NB4 (cell line): ENCODE data around the gene MINDY4.

Experiments used
- DNase-seq: peaks from one replicate; pipeline ENCODE4 v3.0.0; 2010; ENCODE audit warnings: low read depth
- H3K4me3 ChIP-seq: one replicate; pipeline ENCODE4 v1.5.1; 2011; ENCODE audit warnings: mild to moderate bottlenecking, low read depth, low read length, moderate library complexity
- CTCF ChIP-seq: IDR thresholded peaks from one replicate; pipeline ENCODE4 v1.5.1; 2012; ENCODE audit warnings: low read depth, low read length
- MYC ChIP-seq: IDR thresholded peaks from 2 replicates; pipeline ENCODE4 v1.6.1; 2011; ENCODE audit warnings: low read depth, low read length
- POLR2A ChIP-seq: IDR thresholded peaks from 2 replicates; pipeline ENCODE4 v1.6.1; 2011; ENCODE audit warnings: mild to moderate bottlenecking; ENCODE audit not compliant: insufficient read length; ENCODE audit errors: extremely low read depth
- TF ChIP-seq, protein P1 (sequence below): IDR thresholded peaks from 2 replicates; pipeline ENCODE4 v1.6.1; 2011; ENCODE audit warnings: low read depth, low read length

The MINDY4 gene

DNA sequence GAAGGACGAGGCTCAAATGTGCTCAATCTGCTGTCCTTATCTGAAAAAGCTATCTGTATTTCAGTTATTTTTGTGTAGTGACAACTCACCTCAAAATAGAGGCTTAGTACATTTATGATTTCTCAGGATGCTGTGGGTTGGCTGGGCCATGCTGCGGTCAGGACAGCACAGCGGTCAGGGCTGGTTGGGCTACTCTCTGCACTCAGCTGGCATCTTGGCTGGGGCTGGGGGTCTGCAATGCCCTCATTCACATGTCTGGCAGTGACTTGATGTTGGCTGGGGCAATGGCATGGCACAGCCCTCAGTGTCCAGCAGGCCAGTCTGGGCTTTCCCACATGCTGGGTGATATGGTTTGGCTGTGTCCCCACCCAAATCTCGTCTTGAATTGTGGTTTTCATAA lies 34.9 kb upstream of the MINDY4 start:
- TF ChIP-seq POLR2A (no peak), MYC (no peak), CTCF (no peak)
- TF ChIP-seq, protein P1, sequence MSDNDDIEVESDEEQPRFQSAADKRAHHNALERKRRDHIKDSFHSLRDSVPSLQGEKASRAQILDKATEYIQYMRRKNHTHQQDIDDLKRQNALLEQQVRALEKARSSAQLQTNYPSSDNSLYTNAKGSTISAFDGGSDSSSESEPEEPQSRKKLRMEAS, result no peak
- H3K4me3 ChIP-seq, result no peak overlapping the region
- no peak for DNase-seq

- DNase-seq, result no peak
- no peak overlapping the region for H3K4me3 ChIP-seq
- TF ChIP-seq POLR2A (no peak), CTCF (no peak), MYC (no peak)
- TF ChIP-seq, protein P1, result no peak
Observed at GRCh38 chr7:30738026-30738915, 32.9 kb upstream of the MINDY4 start.

GRCh38 chr7:30739691-30740090 lies 31.5 kb upstream of the MINDY4 start:
- no peak for TF ChIP-seq POLR2A
- TF ChIP-seq CTCF, result no peak
- TF ChIP-seq, protein P1, result no peak
- TF ChIP-seq MYC, result no peak
- no peak for DNase-seq
- no peak overlapping the region for H3K4me3 ChIP-seq

DNA sequence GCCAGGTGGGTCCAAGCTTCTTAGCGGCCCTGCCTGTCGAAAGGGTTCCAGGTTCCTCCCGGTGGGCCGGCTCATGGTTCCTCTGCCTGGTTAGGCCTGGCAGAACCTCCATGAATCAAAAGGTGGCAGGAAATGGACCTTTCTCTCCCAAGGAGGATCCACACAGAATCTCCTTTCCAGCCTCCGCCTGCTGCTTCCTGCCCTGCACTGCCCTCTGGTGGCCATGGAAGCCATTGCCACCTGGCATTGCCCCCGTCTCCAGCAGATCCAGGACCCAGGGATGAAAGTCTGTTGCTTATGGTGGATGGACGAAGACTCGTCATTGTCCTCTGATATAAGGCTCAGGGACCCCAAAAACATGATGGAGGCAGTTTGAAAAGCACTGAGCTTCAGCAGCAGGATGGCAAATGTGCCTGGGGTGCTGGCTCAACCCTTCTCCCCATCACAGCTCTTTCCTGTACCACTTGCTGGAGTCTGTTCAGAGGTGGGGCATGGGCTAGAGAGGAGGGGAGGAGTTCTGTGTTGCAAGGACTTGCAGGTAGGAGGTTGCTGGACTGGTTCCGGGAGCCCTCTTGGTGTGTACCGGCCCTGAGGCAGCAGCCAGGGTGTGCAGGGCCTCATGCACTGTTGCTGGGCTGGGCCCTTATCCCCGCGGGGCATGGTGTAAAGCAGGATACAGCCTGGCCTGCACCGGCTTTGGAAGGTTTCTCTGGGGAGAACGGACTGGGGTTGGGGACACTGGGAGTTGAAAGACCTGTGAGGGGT lies 30.6 kb upstream of the MINDY4 start:
- TF ChIP-seq, protein P1, result peak; percentile 93
- TF ChIP-seq POLR2A (no peak), MYC (peak; percentile 62), CTCF (peak; percentile 99)
- DNase-seq, result peak; percentile 73
- no peak overlapping the region for H3K4me3 ChIP-seq

DNA sequence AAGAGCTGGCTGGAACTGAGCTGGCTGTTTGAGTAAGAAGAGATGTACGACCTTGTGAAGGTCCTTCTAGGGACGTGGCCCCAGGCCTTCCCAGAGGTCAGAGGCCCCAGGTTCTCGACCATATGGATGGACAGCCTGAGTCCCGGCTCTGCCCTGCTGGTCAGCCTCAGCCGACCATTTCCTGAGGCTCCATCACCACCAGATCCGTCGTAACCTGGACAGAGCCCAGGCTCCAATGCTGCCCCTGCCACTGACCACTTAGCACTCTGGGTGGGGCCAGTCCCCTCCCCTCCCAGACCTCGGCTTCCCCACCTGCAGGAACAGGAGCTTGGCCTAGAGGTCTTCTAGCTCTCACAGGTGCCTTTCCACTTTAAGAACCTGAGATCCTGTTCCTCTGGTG lies 29.9 kb upstream of the MINDY4 start:
- H3K4me3 ChIP-seq, result no peak overlapping the region
- TF ChIP-seq, protein P1, result no peak
- TF ChIP-seq POLR2A (no peak), MYC (no peak), CTCF (no peak)
- no peak for DNase-seq
